GM18909 (cell line): ENCODE results near the gene ODC1.

ENCODE experiments used
- ATAC-seq: cut with Tn5 transposase; IDR thresholded peaks from one replicate; pipeline ENCODE4 v1.9.1; 2021; ENCODE audit warnings: mild to moderate bottlenecking; ENCODE audit not compliant: unreplicated experiment, poor library complexity

The ODC1 gene

DNA sequence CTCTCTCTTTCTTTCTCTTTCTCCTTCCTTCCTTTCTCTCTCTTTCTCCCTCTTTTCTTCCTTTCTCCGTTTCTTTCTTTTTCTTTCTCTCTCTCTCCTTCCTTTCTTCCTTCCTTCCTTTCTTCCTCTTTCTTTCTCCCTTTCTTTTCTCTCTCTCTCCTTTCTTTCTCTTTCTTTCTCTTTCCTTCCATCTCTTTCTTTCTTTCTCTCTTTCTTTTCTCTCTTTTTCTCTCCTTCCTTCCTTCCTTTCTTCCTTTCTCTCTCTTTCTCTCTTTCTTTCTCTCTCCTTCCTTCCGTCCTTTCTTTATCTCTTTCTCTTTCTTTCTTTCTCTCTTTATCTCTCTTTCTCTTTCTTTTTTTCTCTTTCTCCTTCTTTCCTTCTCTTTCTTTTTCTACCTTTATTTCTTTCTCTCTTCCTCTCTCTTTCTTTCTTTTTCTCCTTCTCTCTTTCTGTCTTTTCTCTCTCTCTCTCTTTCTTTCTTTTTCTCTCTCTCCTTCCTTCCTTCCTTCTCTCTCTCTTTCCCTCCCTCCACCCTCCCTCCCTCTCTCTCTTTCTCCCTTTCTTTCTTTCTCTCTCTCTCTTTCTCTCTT lies 32.3 kb upstream of the ODC1 start:
- ATAC-seq = no peak

DNA sequence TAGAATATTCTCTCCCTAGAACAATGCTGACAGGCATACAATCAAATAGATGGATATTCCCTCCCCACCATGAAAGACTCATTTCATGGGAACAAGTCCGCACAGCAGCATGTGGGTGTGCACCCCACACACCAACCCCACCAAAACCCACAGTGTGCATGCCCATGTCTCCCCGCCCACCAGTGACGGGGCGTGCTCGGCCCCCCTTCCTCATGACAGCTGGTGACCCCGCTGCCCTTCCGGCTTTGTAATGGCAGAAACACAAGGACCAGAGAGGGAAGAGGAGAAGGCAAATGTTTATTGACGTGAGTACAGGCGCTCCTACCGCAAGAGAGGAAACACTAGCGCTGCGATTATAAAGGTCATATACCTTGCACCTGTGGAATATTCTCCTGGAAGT lies 30.8 kb upstream of the ODC1 start:
- ATAC-seq = no peak

DNA sequence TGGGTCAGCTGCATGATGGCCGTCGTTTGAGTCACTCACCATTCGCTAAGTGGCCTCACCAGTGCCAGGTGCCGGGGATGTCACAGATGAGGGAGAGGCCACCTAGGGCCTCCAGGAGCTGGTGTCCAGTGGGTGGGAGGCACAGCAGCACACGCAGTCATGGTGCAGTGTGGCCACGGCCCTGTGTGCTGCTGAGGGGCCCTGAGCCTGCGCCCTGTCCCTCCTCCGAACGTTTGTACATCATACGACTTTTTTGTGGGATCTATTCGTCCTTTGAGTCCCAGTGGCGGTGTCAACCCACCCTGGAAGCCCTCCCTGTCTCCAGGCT lies 30.1 kb upstream of the ODC1 start:
- ATAC-seq = no peak

DNA sequence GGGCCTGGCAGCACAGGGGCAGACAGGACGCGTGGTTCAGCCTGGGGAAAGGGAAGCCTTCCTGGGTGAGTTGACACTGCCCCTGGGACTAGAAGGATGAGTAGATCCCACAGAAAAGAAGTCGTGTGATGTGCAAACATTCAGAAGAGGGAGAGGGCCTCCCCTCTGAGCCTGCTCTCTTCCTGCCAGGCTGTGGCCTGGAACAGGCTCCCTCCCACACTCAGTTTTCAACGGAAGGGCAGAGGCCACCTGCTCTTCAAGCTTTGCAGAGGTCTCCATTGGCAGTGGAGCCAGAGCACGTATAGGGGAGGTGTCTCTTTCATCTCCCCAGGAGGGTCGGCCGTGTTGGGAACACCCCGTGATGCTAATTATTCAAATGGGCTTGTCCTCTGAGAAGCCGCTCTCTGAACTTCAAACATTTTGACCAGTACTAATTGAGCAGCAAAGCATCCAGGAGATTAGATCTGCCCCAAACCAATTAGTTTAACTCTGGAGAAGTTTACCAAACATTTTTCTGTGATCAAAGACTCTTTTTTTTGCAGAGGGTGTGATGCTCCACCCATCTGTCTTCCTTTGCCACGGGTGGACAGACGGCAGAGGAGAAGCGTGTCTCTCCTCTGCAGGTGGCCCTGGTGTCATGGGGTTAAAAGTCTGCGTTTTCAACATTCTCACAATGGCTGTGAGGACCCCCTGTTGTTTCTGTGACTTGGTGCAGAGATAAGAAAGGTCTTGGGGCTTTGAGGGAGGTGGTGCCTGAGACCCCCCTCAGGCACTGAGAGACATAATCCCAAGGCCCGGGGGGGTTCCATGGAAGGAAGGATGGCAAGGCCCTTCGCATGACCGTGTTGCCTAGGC lies 29.5 kb upstream of the ODC1 start:
- no peak for ATAC-seq

DNA sequence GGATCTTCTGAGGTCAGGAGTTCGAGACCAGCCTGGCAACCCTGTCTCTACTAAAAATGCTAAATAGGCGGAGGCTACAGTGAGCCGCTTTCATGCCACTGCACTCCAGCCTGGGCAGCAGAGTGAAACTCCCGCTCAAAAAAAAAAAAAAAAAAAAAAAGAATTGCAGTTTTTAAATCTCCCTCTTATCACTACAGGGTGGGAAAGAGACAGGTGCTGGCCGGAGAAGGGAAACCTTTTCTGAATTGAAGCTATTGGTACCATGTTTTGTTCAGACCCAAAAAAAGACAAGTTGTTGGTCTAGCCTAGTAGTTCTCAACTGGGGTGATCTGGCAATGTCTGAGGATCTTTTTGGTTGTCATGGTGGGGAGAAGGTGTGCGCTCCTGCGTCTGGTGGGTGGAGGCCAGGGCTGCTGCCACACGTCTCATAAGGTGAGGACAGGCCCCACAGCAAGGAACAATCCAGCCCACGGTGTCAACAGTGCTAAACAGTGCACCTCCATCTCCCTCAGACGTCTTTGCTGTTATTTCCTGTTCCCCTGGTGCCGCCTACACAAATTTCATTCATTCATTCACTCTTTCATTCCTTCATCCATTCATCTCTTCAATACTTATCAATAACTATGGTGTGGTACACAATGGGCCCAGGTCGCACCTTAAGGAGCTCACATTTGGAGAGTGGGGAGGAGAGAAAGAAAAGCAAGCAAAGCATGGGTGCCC lies 28.8 kb upstream of the ODC1 start:
- ATAC-seq = no peak

DNA sequence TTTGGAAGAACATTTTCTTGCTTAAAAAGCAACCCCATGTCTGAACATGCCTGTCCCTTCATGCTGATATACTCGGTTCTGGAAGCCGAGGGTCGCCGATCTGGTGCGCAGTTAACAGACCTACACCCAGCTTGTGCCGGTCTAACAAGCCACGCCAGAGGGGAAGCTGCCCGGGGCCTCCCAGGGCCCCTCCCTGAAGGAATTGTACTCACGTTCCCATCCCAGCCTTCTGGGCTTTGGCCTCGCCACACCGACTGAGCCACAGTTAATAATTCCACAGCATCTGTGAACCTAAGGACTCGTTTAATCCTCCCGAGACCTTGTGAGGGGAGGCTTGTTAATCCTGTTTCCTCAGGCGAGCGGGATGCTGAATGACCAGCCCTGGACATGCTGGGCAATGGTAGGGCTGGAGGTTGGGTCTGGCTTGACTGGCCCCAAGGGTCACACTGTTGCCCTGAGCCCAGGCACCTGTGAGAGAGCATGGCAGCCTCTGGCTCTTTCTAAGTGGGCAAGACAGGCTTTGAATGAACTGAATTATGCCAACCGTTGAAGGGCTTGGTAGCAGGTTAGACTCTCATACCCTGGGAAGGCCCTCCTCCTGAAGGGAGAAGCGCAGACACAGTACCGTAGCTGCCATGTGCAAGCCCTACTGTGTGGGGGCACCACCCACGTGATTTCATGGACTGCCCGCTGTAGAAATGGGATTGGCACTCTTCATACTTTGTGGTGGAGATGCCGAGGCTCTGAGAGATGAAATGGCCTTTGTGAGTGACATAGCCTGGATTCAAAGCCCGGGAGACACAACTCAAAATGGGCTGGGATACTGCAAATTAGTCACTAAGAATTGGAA lies 27.9 kb upstream of the ODC1 start:
- no peak for ATAC-seq

DNA sequence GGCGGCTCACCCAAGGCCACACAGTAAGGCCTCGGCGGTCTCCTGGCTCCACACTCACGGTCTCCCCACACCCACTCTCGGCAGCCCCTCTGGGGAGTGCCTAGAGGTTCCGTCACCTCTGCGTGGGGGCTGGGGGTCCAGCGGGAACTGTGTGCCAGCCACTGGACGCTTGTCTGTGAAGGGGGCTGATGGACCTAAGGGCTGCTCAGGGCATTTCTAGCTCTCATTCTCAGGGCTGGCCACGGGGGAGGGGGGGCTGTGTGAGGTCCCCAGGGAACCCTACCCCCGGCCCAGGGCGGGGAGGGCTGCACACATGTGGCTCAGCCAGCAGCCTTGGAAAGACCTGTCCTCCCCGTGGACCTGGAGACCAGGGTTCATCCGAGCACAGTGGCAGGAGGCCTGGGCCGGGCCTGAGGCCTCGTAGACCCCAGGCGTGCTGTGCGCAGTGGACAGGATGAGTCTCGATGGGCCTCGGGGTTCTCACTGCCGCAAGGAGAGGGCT lies 27.1 kb upstream of the ODC1 start:
- no peak for ATAC-seq

DNA sequence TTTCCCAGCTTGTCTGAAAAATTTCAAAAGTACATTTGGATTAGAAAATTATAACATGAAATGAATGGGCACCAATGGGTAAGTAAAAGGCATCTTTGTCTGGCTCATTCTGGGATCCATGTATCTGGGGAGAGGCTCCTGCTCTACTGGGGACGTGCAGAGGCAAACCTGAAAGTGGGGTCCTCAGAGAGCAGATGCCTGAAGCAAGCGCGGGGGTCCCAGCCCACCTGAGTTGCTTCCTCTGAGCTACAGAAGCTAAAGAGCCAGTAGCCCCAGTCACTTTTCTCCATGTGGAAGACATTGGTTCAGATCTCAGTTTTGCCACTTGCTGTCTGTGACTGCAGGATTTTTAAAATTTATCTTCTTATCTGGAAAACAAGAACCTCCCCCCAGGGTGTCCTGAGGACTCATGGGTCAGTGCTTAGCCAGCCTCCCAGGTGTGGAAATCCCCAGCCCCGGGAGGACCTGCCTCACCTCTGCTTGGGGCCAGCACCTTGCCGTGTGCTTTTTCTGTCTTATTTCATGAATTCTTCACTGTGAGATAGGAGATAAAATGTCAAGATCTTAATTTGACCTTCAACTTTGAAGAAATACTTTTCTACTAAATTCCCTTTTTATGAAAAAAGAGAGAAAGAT lies 25.1 kb upstream of the ODC1 start:
- no peak for ATAC-seq

DNA sequence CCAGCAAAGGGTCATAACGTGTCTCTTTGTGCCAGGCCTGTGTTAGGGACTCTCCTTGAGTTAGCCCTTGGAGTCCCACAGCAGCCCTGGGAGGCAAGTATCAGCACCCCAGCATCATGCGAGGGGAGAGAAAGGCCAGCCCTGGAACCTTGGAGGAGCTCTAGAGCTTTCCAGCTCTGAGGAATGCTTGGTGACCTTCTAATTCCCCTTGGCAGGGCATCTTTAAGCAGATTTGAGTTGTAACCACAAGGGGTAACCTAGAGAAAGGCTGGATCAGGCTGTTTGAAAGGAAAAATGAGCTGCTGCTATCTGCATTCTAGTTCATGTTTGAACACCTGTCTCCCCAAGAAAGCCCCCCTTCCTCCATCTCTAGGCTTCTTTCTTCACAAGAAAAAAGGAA lies 23.8 kb upstream of the ODC1 start:
- ATAC-seq = no peak

DNA sequence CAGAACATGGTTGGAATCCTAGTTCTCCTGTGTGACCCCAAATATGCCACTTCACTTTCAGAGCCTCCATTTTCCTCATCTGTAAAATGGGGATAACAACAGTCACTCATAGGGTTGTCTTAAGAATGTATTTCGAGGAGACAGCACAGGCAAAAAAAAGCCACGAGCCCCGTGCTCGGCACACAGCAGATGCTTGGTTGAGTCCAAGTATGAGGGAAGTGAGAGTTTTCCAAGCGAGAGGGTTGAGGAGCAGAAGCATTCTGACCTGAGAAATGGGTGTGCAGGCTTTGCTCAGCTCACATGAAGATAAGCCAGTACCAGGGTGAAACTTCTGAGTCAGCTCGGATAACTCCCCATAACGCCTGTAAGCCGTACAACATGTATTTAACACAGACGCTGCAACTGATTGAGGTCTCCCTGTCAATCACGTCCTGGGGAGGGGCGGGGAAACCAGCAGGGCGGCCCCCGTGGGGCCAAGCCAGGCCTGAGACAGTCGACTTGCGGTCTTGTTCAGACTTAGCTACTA lies 23.0 kb upstream of the ODC1 start:
- no peak for ATAC-seq

DNA sequence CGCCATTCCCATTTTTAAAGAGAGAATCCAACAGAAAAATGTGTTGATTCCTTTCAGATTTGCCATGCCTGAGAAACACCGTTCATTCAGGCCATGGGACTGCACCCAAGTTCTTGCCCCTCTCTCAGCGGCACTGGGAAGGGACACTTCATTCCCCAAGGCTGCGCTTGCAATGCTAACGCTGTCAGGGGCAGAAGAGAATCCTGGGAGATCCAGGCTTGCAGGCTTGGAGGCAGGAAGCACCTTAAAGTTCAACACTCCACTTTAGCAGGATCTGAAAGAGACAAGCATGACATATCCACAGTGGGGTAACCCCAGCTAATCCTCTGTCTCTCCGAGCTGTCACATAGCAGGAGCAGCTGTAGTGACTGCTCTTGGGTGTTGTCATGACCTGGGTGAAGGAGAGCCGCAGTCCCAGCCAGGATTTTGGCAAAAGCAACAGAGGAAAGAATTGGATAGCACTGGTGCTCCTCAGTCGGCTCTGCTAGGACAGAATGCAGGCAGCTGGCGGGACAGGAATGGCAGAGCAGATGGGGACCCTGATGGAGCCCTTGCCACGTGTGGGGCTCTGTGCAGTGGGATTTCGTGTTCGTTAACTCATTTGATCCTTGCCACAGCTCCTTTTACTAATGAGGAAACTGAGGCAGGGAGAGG lies 22.0 kb upstream of the ODC1 start:
- no peak for ATAC-seq

DNA sequence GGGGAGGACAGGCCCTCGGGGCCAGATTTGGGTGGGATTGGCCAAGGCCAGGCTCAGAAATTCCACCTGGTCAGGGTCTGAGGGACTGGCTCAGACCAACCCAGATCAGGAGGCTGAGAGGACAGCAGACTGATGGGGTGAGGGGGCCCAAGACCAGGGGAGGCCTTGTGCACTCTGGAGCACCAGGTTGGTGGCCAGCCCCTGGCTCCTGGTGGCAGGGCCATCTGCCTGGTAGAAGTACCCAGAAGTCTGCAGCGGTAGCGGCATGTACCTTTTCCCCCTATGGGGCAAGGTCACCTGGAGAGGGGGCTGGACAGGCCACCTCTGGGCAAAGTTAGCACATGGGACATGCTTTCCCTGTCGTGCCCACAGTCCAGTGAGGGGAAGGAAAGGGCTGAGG lies 21.2 kb upstream of the ODC1 start:
- no peak for ATAC-seq

DNA sequence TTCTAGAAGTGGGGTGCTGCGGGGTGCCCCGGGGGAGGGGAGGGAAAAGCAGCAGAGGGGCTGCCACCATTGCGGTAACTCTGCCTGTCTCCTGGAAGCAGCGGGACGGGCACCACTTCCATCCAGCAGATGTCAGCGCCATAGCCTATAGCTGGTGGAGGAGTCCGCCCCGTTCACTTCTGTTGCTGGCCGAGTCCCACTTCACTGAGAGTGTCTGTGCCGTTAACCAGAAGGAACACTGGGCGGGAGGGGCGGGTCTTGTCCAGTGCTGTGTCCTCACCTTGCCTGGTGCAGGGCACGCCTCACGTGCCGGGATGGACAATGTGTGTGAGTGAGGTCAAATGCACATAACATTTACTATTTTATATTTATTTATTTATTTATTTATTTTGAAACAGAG lies 19.3 kb upstream of the ODC1 start:
- ATAC-seq = no peak

DNA sequence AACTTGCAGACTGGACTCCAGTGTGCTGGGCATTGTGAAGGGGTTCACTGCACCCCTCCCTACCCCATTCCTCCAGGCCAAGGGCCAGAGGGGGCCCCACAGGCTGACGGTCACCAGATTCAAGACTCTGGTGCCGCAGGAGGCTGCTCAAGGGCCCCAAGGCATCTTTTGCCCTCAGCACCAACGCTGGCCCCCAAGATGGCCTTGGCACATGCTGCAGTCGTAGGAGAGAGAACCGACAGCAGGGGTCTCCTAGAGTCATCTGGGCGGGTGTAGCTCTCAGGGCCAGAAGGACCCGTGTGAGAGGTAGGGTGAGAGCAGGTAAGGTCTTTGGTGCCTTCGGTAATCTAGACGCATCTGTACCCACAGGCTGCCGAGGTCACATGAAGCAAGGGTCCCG lies 18.7 kb upstream of the ODC1 start:
- ATAC-seq = no peak

DNA sequence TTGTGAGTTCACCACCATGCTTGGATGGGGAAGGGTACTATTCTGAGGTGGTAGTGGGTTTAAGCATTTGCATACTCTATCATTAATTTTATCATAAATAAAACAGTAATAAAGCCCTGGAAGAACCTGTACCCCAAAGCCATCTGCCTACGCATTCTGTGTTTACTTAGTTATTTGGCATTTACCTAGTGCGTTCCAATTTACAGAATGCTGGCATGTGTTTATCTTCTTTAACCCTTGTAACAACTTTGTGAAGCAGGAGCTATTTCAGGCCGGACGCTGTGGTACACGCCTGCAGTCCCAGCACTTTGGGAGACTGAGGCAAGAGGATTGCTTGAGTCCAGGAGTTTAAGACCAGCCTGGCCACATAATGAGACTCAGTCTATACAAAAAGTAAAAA lies 17.8 kb upstream of the ODC1 start:
- ATAC-seq = no peak

DNA sequence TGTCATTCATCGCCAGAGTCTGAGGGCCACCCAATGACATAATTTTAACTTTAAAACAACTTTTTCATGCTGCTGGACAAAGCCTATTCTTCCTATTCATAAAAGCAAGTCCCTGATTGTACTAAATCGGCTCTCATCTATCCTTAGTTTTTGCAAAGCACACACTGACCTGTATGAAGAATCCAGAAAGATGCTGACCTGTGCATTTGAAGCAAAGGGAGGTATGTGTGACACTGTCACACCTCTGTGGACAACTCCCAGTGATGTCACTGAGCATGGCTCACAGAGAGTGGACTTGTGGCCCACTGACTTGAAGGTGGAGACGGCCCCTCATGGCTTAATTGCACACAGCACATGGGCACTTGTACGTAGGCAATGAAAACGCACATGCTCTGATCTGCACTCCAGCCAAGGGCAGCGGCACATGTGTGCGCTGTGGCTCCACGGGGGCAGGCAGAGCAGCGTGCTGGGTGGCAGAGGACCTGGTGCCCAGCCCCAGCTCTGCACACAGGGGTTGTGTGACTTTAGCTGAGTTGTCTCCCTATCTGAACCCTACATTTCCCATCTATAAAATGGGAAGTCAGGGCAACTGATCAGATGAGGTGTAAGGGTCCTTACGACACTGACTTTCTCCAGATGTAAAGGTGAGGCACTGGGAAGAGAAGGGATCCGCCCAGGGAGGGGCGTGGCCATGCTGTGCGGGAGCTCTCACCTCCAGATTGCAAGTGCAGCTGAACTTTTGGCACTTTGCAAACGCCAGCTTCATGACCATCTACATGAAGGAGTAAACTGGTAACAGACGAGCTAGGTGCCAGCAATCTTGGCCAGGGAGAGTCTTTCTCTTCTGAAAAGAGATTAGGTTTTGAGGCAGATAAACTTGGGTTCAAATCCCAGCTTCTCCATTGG lies 14.3 kb upstream of the ODC1 start:
- no peak for ATAC-seq

DNA sequence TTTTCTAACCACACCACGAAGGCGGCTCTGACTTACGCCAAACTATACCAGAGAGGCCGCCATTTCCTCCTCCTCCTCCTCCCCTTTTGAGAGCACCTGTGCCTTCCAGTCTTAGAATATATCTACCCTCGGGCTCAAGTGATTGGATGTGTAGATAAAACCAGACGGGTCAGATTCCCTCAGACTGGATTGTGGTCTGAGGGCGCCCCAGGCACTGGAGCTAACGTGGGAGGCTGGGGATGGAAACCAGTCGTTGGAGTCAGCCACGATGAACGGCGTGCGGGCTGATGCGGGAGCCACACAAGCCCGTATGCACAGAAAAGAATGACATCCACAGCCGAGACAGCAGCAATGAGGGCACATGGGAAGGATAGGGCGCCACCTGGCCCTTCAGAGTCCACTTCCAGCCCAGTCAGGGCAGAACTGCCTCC lies 12.3 kb upstream of the ODC1 start:
- no peak for ATAC-seq

DNA sequence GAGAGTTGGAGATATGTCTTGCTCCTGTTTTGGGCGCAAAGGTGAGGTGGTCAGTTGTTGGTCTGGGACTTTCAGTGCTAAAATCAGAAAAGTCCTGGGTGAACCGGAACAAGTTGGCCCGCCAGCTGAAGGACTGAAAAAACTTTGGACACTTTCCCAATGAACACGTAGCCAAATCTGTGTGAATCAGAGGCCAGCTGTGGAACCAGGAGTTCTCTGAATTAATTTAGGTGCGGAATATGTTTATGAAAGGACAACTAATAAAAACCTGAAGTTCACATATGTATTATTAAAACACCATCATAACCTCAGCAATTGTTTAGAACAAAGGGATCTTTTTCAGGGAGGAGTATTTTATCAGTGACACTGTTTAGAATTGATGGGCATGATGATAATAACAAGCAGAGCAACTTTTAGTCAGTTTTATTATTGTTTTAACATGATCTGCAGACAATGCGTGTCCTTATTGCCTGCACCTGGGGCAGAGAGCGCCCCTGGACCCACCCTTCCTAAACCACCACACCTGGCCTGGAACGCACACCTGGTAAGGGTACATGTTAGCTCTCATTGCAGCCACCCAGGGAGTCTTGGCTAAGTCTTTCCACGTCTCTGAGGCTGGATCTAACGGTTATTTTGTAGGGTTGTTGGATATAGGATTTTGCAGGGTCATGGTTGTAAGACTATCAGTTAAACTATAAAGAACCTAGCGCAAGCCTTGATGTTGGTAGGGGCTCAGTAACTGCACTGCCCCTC lies 9.9 kb upstream of the ODC1 start:
- no peak for ATAC-seq
